Measurements from ENCODE around the gene SDK2.

SDK2 gene

DNA sequence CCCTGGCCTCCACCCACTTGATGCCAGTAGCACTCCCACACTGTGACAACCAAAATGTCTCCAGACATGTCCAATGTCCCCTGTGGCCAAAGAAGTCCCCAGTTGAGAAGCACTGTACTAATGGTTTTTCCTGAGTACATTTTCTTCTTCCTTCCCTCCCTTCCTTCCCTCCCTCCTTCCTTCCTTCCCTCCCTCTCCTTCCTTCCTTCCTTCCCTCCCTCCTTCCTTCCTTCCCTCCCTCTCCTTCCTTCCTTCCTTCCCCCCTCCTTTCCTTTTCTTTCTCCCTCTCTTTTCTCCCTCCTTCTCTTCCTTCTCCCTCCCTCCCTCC lies 255.7 kb downstream of the SDK2 start:
- no peak for DNase-seq
- no peaks in the 10 kb centered on the region for H3K36me3 ChIP-seq
- H3K27me3 ChIP-seq, result no peaks in the 10 kb centered on the region
- no peaks in the 10 kb centered on the region for H3K9me3 ChIP-seq
- H3K4me3 ChIP-seq (ENCODE audit: low read depth, low read length), result no peak overlapping the region
- TF ChIP-seq, protein P1, sequence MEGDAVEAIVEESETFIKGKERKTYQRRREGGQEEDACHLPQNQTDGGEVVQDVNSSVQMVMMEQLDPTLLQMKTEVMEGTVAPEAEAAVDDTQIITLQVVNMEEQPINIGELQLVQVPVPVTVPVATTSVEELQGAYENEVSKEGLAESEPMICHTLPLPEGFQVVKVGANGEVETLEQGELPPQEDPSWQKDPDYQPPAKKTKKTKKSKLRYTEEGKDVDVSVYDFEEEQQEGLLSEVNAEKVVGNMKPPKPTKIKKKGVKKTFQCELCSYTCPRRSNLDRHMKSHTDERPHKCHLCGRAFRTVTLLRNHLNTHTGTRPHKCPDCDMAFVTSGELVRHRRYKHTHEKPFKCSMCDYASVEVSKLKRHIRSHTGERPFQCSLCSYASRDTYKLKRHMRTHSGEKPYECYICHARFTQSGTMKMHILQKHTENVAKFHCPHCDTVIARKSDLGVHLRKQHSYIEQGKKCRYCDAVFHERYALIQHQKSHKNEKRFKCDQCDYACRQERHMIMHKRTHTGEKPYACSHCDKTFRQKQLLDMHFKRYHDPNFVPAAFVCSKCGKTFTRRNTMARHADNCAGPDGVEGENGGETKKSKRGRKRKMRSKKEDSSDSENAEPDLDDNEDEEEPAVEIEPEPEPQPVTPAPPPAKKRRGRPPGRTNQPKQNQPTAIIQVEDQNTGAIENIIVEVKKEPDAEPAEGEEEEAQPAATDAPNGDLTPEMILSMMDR (IDR thresholded peaks at IDR 0.05; ENCODE audit: low read depth, low read length), result no peak
- no peaks in the 10 kb centered on the region for H3K4me1 ChIP-seq

DNA sequence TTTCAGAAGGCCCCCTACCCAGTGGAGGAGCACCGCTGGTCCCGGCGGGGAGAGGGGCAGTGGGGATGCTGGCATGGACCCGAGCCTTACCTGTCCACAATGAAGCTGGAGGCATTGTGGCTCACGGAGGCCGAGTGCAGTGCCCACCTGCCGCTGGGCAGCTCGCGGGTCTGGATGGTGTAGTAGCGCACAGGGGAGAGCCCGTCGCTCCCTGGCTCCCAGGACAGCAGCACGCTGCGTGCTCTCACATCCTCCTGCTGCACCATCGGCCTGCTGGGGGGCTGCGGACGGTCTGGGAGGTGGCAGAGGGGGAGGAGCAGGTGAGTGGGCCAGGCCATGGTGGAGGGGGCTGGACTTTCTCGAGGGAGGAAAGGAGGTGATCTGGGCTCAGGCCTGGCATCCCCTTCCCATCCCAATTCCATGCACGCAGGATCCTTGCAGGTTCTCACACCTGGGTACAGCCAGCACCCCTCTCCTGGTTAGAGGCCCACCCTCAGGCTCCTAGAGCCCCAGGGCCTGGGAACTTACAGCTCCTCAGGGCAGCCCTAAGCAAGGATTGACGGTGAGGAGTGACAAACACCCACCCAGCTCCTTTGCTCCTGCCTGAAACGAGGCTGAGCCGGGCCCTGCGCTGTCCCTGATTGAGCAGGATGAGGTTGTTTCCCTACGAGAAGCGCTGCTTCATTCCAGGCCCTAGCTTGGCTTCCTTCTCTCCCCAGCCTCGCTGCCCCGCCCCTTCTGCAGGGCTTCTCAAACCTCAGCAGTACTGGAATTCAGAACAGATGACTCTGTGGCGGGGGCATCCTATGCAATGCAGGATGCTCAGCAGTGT lies 256.3 kb downstream of the SDK2 start:
- Histone ChIP-seq H3K36me3 (no peaks in the 10 kb centered on the region), H3K4me3 (ENCODE audit: low read depth, low read length) (no peak overlapping the region), H3K27me3 (no peaks in the 10 kb centered on the region), H3K9me3 (no peaks in the 10 kb centered on the region), H3K4me1 (no peaks in the 10 kb centered on the region)
- DNase-seq, result no peak
- TF ChIP-seq, protein P1 (IDR thresholded peaks at IDR 0.05; ENCODE audit: low read depth, low read length), result no peak

DNA sequence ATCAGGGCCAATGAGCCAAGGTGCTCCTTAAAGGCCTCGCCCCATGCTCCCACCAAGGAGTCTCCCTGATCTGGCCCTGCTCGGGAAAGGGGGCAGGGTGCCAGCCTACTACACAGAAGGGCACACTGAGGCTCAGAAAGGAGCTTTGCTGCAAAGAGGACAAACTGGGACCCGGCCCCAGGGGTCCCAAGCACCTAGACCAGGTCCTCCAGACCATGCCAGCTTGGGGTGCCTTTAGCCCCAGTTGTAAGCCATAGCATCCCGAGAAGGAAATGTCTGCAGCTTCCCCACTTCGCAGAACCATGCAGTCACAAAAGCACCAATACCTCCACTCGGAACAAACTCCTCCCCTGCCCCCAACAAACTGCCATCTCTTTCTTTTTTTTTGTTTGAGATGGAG lies 257.7 kb downstream of the SDK2 start:
- no peaks in the 10 kb centered on the region for H3K4me1 ChIP-seq
- H3K36me3 ChIP-seq, result no peaks in the 10 kb centered on the region
- DNase-seq, result no peak
- no peak overlapping the region for H3K4me3 ChIP-seq (ENCODE audit: low read depth, low read length)
- TF ChIP-seq, protein P1 (IDR thresholded peaks at IDR 0.05; ENCODE audit: low read depth, low read length), result no peak
- no peaks in the 10 kb centered on the region for H3K27me3 ChIP-seq
- no peaks in the 10 kb centered on the region for H3K9me3 ChIP-seq

DNA sequence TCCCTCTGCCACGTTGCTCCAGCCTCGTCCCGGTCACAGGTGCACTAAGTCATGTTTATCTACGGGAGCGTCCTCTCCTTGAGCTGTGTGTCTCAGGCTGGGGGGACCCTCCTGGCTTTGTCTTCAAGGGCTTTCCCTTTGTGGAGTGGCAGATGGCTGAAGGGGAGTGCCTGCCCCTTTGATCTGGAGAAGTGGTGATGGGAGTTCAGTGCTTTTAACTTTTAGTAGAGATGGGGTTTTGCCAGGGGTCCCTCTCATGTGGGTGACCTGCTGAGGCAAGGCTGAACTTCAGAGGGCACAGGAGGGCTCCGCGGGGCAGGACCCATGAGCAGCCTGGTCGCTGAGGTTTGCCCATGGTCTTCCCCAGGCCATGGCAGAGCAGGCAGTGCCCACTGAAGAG lies 259.3 kb downstream of the SDK2 start:
- H3K27me3 ChIP-seq, result no peaks in the 10 kb centered on the region
- TF ChIP-seq, protein P1 (IDR thresholded peaks at IDR 0.05; ENCODE audit: low read depth, low read length), result no peak
- H3K4me1 ChIP-seq, result no peaks in the 10 kb centered on the region
- no peaks in the 10 kb centered on the region for H3K36me3 ChIP-seq
- no peak overlapping the region for H3K4me3 ChIP-seq (ENCODE audit: low read depth, low read length)
- no peaks in the 10 kb centered on the region for H3K9me3 ChIP-seq
- DNase-seq, result no peak

DNA sequence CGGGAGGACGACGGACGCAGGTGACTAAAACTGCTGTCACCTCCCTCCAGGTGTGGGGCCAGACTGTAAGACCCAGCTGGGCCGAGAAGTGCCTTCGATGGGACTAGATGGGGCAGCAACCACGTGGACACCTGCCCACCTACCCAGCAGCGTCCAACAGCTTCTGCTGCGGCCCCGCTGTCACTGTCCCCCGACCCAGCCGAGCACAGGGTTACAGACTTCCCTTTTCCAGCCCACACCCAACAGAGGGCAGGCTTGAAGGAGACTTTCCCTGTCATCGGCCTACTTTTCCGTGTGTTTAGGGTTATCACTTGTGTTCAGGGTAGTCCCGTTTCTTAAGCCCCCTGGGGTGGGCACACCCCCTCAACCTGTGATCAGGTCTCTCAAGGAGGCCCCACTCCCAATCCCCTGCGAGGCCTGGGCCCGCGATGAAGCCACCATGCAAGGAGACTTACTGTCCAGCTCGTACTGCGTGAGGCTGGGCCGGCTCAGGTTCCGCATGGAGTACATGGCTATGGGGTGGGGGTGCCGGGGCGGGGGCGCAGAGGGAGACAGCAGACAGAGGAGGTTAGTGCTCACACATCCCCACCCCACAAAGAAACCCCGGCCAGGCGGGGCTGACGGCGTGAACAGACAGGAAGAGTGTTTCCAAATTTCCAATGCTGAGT lies 263.7 kb downstream of the SDK2 start:
- H3K9me3 ChIP-seq, result no peaks in the 10 kb centered on the region
- no peak overlapping the region for H3K4me3 ChIP-seq (ENCODE audit: low read depth, low read length)
- no peak for DNase-seq
- TF ChIP-seq, protein P1 (IDR thresholded peaks at IDR 0.05; ENCODE audit: low read depth, low read length), result no peak
- H3K36me3 ChIP-seq, result no peaks in the 10 kb centered on the region
- no peaks in the 10 kb centered on the region for H3K4me1 ChIP-seq
- no peaks in the 10 kb centered on the region for H3K27me3 ChIP-seq

DNA sequence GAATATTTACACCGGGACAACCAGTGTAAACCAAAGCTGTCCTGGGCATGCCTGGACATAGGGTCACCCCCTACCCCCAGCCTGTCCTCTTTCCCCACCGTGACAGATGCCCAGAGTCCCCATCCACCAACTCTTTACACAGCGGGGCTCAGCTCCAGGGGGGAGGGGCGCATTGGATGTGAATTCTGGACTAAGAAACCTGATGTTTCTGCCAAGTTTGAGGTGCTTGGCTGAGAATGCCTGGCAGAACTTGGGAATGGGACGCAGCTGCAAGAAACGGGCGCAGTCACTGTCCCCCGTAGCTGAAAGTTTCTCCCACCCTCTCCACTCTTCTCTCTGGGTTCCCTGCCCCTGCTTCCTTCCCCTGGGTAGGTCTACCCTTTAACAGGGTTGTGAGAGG lies 264.4 kb downstream of the SDK2 start:
- DNase-seq, result no peak
- Histone ChIP-seq H3K36me3 (no peaks in the 10 kb centered on the region), H3K4me1 (no peaks in the 10 kb centered on the region), H3K4me3 (ENCODE audit: low read depth, low read length) (no peak overlapping the region), H3K27me3 (no peaks in the 10 kb centered on the region), H3K9me3 (no peaks in the 10 kb centered on the region)
- TF ChIP-seq, protein P1 (IDR thresholded peaks at IDR 0.05; ENCODE audit: low read depth, low read length), result no peak
